K562 (cell line): ENCODE data around the gene PRR14. TPM values are rescaled to one million over a fixed set of nuclear protein-coding genes. Genes with fewer than 3 reads are reported as not detected.
A peak's percentile ranks its signal among the peaks of the same experiment; 100 is the strongest.

Source experiments
- CTBP1 ChIP-seq: fragments of 450-650 bp; IDR thresholded peaks from 2 replicates; pipeline ENCODE4 v1.6.1; 2016; ENCODE audit warnings: borderline replicate concordance
- EGR1 ChIP-seq: fragments of 450-650 bp; conservative IDR thresholded peaks from 2 replicates; pipeline ENCODE4 v1.6.1; 2017; ENCODE audit warnings: mild to moderate bottlenecking
- MAFF ChIP-seq: IDR thresholded peaks from 2 replicates; pipeline ENCODE4 v1.6.1; 2012; ENCODE audit warnings: low read length, improper control_type of control experiment
- MAFG ChIP-seq: fragments of 450-650 bp; conservative IDR thresholded peaks from 2 replicates; pipeline ENCODE4 v1.6.1; 2016; ENCODE audit warnings: missing genetic modification characterization, missing compliant biosample characterization
- NFE2 ChIP-seq: IDR thresholded peaks from 2 replicates; pipeline ENCODE4 v1.6.1; 2014; ENCODE audit warnings: antibody characterized with exemption, low read depth
- NR2C2 ChIP-seq, 2 experiments: fragments of 200-800 bp in 1 of 2; sonication (Bioruptor generic) in 1 of 2; sonication (generic) in 1 of 2; formaldehyde crosslinking in 1 of 2; IDR thresholded peaks; 2 replicates each; pipeline versions ENCODE4 v1.6.1 to v1.8.0; 2016 to 2022; ENCODE audit warnings: mild to moderate bottlenecking in 1 of 2, missing compliant biosample characterization in 1 of 2, missing genetic modification characterization in 1 of 2, missing genetic modification reagents in 1 of 2
- STAT6 ChIP-seq: sonication (generic); formaldehyde crosslinking; IDR thresholded peaks from 2 replicates; pipeline ENCODE4 v1.8.1; 2023; ENCODE audit warnings: mild to moderate bottlenecking, missing genetic modification reagents
- ZNF79 ChIP-seq: fragments of 250-450 bp; sonication (Bioruptor Pico); IDR thresholded peaks from 2 replicates; pipeline ENCODE4 v1.4.0; 2020; ENCODE audit warnings: low read depth, mild to moderate bottlenecking, moderate library complexity
- polyA plus RNA-seq, 8 experiments: library from polyadenylated mRNA; depleted of rRNA in 4 of 8; stranded (reverse) in 5 of 8; unstranded in 3 of 8; fragments of >200 nt; fragmentation: Nextera tagmentation in 2 of 8; fragmentation: Illumina TruSeq in 1 of 8; extraction: Ambion mirVana in 2 of 8; extraction: Trizol in 1 of 8; gene quantifications; 2 replicates each; pipeline versions ENCODE4 v1.2.1 to v1.2.3, GENCODE V29; 2011 to 2014; ENCODE audit warnings: inconsistent platforms in 1 of 8, missing spikeins in 1 of 8
- total RNA-seq, 7 experiments: library from RNA; depleted of rRNA in 6 of 7; stranded (reverse); fragments of >200 nt in 6 of 7; fragmentation: Illumina TruSeq in 2 of 7; extraction: Trizol in 2 of 7; gene quantifications; 2 replicates each; pipeline versions ENCODE4 v1.2.1 to v1.2.3, GENCODE V29; 2011 to 2021; ENCODE audit warnings: low replicate concordance in 1 of 7
- TF ChIP-seq, protein P1 (sequence below): sonication (generic); formaldehyde crosslinking; IDR thresholded peaks from 2 replicates; pipeline ENCODE4 v1.8.1; 2023; ENCODE audit warnings: mild to moderate bottlenecking, missing genetic modification reagents
- TF ChIP-seq, protein P2 (sequence below): fragments of 250-450 bp; sonication (Bioruptor Pico); IDR thresholded peaks from 2 replicates; pipeline ENCODE4 v1.8.0; 2022; ENCODE audit warnings: inconsistent platforms

PRR14 gene
- total and polyA plus RNA-seq, 9 of the 15 experiments (the other 6 are each of a cell fraction or from before 2014, with no cell fraction given) = 2.2 to 63.1 (median 11.5) TPM

- TF ChIP-seq ZNF79 (CRISPR knock-in tag) (no peak), NR2C2 (CRISPR knock-in tag; IDR thresholded peaks at IDR 0.05) (no peak), NR2C2 (tag; IDR thresholded peaks at IDR 0.05) (no peak), MAFG (tag) (peak; percentile 80), EGR1 (peak; percentile 25), STAT6 (CRISPR knock-in tag) (no peak), MAFF (peak; percentile 51; the same call in 1 of the 2 replicates), NFE2 (peak; percentile 79), CTBP1 (no peak)
- TF ChIP-seq, protein P1, sequence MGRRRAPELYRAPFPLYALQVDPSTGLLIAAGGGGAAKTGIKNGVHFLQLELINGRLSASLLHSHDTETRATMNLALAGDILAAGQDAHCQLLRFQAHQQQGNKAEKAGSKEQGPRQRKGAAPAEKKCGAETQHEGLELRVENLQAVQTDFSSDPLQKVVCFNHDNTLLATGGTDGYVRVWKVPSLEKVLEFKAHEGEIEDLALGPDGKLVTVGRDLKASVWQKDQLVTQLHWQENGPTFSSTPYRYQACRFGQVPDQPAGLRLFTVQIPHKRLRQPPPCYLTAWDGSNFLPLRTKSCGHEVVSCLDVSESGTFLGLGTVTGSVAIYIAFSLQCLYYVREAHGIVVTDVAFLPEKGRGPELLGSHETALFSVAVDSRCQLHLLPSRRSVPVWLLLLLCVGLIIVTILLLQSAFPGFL (CRISPR knock-in tag) = no peak
- TF ChIP-seq, protein P2, sequence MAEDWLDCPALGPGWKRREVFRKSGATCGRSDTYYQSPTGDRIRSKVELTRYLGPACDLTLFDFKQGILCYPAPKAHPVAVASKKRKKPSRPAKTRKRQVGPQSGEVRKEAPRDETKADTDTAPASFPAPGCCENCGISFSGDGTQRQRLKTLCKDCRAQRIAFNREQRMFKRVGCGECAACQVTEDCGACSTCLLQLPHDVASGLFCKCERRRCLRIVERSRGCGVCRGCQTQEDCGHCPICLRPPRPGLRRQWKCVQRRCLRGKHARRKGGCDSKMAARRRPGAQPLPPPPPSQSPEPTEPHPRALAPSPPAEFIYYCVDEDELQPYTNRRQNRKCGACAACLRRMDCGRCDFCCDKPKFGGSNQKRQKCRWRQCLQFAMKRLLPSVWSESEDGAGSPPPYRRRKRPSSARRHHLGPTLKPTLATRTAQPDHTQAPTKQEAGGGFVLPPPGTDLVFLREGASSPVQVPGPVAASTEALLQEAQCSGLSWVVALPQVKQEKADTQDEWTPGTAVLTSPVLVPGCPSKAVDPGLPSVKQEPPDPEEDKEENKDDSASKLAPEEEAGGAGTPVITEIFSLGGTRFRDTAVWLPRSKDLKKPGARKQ = no peak
Measured at GRCh38 chr16:30675143-30675542, 24.4 kb downstream of the PRR14 start (continued).
